Medulla oblongata (tissue), 1 donor: ENCODE measurements around the gene GAL3ST2.
"Not testable (repeated sequence)": the region's sequence is repeated elsewhere in the genome, so short reads cannot be mapped to it uniquely, and the experiment has no call there.

Experiments used
- DNase-seq: peaks from one replicate; pipeline ENCODE4 v3.0.0-alpha.2; 2015; ENCODE audit errors: extremely low spot score

GAL3ST2 gene

DNA sequence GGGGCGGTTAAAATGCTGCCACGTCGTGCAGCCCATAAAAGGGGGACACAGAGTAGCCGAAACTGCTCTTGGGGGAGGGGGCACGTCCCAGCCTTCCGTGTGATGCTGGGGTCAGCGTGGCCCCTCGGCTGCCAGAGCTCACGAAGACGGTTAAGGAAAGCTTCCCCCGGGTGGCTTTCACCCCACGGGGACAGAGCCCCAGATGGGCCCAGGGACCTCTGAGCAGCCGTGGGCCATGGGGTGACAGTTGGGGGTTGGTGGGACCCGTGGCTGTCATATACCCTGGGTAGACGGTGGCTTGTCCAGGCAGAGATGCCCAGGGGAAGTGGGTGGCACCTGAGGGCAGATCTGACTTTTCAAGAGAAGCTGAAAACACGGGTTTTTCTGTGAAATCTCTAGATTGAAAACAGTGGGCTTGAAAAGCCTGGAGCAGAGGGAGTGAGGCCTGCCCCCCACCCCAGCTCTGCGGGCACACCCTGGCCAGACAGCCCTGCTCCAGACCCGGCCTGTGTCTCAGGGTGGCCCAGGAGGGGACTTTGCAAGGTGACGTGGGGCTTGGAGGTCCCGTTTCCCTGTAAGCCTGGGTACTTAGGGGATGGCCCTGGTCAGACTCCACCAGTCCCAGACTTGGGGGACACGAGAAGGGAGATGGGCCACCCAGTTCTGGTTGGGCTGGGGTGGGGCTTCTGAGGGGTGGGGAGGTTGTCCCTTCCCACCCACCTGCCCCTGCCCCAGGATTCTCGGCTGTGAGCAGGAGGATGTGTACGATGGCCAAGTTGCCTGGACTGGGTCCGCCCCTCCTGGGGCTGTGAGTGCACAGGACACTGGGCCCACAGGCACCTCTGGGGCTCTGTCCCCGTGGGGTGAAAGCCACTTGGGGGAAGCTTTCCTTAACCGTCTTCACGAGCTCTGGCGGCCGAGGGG, 33.0 kb downstream of the GAL3ST2 start:
- DNase-seq: no peak

DNA sequence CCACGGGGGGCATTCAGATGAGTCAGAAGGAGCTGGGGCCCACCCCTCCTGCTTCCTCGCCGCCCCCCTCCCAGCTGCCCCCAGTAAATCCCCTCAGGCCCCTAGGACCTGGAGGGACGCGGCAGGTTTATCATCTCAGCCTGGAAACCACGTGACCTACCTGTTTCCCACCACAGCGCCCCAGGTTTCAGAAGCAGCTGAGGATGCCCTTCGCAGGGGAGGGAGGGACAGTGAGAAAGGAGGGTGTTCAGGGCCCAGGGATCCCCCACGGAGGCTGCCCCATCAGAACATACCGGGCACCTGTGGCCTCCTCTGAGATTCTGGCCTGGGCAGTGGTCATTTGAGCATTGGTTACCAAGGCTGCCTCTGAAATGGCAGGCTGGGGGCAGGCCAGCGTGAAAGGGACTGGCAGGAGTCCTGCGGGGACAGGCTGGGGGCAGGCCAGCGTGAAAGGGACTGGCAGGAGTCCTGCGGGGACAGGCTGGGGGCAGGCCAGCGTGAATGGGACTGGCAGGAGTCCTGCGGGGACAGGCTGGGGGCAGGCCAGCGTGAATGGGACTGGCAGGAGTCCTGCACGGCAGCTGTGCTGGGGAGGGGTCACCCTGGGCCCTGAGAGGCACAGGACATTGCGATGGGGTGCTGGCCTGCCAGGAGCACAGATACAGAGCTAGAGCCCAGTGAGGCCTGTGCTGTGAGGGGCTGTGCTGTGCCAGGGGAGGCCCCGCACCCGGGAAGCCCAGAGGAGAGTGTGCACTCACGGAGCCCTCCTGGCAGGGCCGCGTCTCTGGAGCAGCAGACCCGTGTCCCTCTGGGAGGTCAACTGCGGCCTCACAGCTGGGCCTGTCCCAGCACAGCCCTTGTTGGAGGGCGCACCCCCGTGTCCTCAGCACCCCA, 33.9 kb downstream of the GAL3ST2 start:
- DNase-seq: peak; percentile 50

DNA sequence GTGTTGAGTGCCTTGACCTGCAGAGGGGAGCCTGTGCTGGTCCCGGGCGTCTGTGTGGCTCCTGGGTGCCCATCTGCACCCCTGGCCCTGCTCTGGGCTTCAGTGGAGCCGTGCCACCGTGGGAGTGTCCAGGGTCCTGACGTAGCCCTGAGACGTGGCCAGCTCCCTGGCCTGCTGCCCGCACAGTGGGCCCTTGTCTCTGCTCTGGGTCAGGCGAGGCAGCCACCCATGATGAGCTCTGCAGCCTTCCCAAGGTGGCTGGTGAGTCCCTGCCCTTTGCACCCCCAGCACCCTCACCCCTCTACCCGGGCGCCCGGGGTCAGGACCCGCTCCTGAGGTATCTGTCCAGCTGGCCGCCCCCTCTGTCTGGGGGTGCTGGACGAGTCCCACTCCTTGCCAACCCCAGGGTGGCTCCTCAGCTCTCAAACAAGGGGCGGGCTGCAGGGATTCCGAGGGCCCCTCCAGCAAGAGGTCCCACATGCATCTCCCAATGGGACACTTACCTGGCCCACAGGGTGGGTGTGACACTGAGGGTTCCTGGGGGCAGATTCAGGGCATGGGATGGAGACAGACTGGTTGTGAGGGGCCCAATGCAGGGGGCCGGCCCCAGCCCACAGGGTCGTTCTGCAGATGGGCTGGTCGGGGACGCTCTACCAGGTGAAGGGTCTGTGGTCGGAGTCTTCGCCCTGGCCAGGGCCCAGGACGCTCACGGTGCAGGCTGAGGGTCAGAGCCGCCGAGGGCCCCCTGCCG, 34.8 kb downstream of the GAL3ST2 start:
- peak; percentile 73 for DNase-seq

DNA sequence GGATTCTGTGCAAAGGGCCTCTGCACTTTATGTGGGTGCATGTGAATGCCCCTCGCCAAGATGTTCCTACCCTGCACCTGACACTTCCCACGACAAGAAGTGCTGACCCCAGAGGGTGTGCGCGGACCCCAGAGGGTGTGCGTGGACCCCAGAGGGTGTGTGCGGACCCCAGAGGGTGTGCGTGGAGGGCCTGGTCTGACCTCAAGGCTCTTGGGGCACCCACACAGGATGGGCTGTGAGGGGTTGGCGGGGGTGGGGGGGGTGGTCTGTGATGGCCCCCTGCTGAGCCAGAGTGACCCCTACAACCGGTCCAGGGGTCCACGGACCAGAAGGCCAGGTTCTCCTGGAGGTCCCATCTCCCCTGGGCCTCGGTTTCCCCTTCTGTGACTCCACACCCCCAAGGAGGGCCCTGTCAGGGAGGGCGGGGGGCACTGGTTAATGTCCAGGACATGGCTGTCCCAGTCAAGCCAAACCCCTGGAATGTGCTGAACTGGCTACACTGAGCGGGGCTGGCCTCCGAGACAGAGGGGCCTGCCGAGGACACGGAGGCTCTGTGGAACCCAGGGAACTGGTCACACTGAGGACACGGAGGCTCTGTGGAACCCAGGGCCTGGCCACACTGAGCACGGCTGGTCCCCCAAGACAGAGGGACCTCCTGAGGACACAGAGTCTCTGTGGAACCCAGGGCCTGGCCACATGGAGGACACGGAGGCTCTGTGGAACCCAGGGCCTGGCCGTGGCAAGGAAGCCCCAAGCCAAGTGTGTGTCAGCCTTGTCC, 35.5 kb downstream of the GAL3ST2 start:
- DNase-seq: no peak

DNA sequence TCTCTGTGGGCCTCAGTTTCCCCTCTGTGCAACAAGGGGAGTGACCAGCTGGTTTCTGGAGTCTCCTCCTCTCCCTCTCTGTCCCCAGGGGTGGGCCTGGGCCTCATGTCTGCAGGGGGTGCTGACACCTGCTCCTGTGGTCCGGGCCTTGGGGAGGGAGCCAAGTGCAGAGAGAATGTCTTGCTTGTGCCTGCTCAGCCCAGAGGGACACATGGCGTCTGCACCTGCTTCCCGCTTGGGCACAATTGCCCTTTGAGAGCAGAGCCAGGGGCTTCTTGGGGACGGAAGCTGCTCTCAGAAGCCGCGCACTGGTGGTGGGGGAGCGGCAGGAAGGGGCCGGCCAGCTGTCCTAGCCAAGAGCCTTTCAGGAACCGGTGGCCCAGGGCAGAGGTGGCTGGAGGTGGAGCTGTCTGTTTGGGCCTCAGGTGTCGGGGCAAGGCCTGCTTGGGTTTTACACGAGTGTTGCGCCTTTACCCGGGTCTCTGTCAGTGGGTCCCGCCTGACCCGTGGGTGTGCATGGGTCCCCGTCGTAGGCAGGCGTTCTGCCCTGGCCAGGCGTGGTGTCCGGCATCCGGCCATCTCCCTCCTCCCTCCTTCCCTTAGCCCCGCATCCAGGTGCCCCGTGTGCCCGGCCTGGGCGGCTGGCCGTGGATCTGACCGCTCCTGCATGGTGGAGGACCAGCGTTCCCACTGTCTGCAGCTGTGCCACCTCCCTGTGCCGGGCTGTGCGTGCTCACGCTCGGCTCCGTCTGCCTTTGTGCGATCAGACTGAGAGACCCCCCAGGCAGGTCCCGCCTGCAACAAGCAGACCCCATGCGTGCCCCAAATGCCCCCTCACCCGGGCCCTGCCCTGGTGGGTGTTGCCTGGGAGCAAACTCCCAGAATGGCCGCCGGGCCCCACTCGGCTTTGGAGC, 36.4 kb downstream of the GAL3ST2 start:
- DNase-seq: peak; percentile 27

DNA sequence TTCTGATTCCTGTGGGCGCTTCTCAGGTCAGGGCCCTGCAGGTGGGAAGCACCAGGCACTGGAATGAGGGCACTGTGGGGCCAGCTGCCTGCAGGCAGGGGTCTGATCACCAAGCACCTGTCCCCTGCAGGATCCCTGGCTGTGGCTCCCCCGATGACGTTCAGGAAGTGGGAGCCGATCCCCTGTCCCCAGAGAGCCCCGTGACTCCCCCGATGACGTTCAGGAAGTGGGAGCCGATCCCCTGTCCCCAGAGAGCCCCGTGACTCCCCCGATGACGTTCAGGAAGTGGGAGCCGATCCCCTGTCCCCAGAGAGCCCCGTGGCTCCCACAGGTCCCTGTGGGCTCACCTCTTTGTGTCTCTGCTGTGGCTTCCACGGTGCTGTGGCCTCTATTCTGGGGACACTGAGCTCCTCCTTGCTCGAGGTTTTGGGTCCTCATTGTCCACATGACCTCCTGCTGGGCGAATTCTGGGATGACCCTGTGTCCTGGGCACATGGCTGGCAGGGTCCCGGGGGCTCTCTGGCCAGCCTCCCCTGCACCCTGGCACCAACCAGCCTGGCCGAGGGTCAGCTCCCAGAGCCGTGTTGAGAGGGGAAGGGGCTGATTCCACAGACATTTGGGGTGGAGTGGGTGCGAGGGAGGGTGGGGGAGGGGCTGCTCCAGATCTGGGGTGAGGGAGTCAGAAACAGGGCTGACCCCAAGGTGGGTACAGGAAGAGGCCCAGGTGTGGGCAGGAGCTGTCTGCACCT, 37.2 kb downstream of the GAL3ST2 start:
- DNase-seq: no peak

DNA sequence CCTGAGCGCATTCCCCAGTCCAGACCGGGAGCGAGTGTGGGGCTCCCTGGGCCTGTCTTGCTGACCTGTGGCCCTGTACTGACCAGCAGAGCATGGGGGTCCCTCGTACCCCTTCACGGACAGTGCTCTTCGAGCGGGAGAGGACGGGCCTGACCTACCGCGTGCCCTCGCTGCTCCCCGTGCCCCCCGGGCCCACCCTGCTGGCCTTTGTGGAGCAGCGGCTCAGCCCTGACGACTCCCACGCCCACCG, 37.7 kb downstream of the GAL3ST2 start:
- no peak for DNase-seq

DNA sequence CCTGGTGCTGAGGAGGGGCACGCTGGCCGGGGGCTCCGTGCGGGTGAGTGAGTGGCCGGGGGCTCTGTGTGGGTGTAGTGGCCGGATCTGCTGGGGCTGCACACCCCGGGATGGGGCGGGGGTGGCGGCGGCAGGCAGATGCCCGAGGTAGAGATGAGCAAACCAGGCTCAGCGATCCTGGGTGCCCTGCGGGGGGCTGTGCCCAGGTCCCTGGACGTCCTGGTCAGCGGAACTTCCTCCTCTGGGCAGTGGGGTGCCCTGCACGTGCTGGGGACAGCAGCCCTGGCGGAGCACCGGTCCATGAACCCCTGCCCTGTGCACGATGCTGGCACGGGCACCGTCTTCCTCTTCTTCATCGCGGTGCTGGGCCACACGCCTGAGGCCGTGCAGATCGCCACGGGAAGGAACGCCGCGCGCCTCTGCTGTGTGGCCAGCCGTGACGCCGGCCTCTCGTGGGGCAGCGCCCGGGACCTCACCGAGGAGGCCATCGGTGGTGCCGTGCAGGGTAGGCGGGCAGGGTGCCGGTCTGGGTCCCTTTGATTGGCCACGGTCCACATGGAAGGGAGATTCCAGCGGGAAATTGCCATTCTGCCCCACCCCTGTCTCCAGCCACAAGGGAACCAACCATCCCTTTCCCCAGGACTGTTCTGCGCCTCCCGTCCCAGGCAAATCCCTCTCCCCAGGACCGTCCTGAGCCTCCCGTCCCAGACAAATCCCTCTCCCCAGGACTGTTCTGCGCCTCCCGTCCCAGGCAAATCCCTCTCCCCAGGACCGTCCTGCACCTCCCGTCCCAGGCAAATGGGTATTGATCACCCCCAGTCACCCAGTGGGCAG, 38.2 kb downstream of the GAL3ST2 start:
- no peak for DNase-seq

DNA sequence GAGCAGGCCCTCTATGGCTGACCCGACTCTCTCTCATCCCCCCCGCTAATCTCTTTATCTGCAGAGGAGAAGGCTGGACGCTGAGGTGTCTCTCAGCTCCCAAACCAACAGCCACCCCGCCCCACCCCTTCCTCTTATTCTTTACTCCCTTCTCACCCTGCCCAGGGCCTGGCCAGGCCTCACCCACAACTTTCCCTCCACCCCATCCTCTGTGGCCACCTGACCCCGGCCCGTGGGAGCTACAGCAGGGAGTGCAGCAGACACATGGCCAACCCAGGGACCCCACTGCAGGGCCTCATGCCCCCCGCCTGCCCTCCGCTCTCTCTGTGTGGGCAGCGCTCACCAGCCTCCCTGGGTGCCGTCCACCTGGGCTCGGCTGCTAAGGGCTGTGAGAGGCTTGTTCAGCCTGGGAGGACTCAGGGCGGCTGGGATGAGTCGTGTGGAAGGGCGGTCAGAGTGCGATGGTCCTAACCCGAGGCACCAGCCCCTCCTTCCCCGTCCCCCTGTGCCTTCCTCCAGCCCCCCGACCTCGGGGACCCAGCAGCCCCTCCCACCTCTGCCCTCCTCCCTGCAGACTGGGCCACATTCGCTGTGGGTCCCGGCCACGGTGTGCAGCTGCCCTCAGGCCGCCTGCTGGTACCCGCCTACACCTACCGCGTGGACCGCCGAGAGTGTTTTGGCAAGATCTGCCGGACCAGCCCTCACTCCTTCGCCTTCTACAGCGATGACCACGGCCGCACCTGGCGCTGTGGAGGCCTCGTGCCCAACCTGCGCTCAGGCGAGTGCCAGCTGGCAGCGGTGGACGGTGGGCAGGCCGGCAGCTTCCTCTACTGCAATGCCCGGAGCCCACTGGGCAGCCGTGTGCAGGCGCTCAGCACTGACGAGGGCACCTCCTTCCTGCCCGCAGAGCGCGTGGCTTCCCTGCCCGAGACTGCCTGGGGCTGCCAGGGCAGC, 39.1 kb downstream of the GAL3ST2 start:
- DNase-seq: no peak

DNA sequence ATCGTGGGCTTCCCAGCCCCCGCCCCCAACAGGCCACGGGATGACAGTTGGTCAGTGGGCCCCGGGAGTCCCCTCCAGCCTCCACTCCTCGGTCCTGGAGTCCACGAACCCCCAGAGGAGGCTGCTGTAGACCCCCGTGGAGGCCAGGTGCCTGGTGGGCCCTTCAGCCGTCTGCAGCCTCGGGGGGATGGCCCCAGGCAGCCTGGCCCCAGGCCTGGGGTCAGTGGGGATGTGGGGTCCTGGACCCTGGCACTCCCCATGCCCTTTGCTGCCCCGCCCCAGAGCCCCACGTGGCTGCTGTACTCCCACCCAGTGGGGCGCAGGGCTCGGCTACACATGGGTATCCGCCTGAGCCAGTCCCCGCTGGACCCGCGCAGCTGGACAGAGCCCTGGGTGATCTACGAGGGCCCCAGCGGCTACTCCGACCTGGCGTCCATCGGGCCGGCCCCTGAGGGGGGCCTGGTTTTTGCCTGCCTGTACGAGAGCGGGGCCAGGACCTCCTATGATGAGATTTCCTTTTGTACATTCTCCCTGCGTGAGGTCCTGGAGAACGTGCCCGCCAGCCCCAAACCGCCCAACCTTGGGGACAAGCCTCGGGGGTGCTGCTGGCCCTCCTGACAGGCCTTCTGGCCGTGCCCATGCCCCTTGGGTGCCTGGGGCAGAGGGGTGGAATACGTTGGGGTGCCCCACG, 40.0 kb downstream of the GAL3ST2 start:
- no peak for DNase-seq

DNA sequence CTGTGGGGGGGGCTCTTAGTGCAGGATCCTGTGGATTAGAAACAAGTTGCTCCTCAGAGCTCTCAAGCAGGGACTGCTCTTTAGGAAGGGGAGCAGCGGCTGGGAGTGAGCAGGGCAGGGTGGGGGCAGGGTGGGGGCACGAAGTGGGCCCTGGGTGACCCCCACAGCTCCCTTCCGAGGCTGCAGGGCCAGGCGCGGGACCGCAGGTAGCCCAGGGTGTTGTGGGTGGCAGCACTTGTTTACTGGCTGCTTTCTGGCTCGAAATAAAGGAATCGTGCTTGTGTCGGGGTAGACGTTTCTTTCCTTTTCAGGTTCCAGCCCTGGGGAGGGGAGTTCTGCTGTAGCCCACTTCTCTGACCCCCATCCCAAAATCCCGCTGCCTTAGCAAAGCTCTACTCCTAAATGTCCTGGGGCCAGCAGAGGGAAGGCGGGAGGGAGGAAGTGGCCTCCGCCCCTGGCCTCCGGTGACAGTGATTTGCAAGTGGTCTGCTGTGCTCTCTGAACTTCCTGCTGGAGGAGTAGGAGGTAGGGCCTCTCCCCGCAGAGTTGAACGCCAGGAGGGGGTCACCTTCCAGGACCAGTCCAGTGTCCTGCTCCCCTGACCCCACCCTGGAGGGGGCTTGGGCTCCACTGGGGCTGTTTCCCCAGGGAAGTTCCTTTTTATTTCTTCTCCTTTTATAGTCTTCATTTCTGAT, 40.7 kb downstream of the GAL3ST2 start:
- DNase-seq: no peak

DNA sequence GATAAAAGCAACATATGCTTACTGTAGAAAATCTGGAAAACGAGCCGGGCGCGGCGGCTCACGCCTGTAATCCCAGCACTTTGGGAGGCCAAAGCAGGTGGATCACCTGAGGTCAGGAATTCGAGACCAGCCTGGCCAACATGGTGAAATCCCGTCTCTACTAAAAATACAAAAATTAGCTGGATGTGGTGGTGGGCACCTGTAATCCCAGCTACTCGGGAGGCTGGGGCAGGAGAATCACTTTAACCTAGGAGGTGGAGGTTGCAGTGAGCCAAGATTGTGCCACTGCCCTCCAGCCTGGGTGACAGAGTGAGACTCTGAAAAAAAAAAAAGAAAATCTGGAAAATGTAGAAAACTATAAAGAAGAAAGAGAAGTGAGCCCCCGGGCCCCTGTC, 41.2 kb downstream of the GAL3ST2 start:
- DNase-seq: not testable (repeated sequence)

DNA sequence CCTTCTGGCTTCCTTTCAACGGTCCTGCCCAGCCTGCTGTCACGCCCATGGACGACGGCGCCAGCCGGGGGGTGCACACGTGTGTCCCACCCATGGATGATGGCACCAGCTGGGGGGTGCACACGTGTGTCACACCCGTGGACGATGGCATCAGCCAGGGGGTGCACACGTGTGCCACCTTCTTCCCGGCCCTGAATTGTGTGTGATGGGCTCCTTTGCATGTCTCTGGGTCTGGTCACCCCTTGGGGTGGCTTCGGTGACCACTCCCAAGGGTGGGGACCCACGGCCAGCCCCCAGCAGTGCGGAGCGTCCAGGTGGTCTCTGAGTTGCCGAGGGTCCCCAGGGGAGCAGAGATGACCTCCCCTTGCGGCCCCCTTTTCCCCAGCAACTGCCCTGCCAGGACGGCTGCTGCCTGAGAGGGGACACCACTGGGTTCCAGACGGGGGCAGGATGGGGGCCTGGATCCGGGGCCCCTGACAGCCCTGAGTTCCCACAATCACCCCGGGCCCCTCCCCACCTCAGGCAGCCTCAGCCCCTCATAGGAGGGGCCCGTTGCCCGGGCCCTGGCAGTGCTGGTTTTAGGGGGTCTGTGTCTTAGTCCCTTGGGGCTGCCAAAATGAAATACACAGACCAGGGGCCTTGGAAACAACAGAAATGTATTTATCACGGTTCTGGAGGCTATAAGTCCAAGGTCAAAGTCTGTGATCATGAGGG, 41.8 kb downstream of the GAL3ST2 start:
- DNase-seq: no peak

DNA sequence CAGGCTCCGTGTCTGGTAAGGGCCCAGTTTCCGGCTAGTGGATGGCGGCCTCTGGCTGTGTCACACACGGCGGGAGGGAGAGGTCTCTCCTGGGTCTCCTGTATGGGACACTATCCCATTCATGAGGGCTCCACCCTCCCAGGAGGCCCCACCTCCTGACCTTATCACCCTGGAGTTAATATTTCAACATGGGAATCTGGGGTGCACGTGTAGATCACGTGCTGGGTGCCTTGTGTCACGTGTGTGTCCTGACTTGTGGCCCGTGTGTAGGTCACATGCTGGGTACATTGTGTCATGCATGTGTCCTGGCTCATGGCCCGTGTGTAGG, 42.3 kb downstream of the GAL3ST2 start:
- DNase-seq: no peak

DNA sequence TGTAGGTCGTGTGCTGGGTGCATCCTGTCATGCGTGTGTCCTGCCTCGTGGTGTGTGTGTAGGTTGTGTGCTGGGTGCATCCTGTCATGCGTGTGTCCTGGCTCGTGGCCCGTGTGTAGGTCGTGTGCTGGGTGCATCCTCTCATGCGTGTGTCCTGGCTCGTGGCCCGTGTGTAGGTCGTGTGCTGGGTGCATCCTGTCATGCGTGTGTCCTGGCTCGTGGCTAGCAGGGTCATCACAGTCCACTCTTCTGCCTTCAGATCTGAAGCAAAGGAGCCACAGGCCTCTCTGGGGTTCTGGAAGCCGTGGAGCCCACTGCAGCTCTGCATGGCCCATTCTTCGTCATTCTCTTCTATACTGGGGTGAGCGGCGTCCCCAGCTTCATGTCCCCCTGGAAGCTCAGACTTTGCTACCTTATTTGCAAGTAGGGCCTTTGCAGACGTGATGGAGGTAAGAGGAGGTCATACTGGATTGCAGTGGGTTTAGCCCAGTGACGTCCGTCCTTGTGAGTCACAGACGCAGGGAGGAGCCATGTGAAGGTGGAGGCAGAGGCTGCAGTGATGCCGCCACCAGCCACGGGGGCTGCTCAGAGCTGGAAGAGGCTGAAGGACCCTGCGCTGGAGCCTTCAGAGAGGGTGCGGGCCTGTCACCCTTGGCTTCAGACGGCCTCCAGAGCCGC, 43.5 kb downstream of the GAL3ST2 start:
- DNase-seq: not testable (repeated sequence)
